GM12878 (cell line): ENCODE measurements around the gene ITM2C. TPM values are rescaled to one million over a fixed set of nuclear protein-coding genes. Genes with fewer than 3 reads are reported as not detected.

Experiments used
- ATAC-seq: fragments of 200-7000 bp; cut with Tn5 transposase; 3 replicates; pipeline ENCODE4 v1.9.1; 2020; ENCODE audit warnings: mild to moderate bottlenecking, moderate library complexity
- BruUV-seq: library from RNA; stranded (reverse); fragments of 400-500 nt; replicated peaks from 2 replicates; lab custom pipeline; 2021; lab: Mats Ljungman, UMichigan
- CTCF ChIA-PET: fragments of 300-600 bp; sonication (Branson Sonifier 250); formaldehyde crosslinking; extraction: SDS; loops from one replicate; lab custom pipeline; 2021; ENCODE audit warnings: inconsistent platforms; lab: Yijun Ruan, JAX
- POLR2A ChIA-PET: fragments of 350-600 bp; formaldehyde crosslinking; extraction: SDS; loops from one replicate; lab custom pipeline; 2021; ENCODE audit warnings: inconsistent platforms; lab: Charles Lee
- RAD21 ChIA-PET: fragments of 300-600 bp; sonication (Branson Sonifier 250); formaldehyde crosslinking; loops from one replicate; lab custom pipeline; 2023; ENCODE audit warnings: antibody characterized with exemption; ENCODE audit not compliant: unreplicated experiment; lab: Charles Lee
- SMC1A ChIA-PET: fragments of 300-600 bp; sonication (Branson Sonifier 250); formaldehyde crosslinking; loops from one replicate; lab custom pipeline; 2023; ENCODE audit not compliant: unreplicated experiment, uncharacterized antibody; lab: Charles Lee
- DNase-seq: peaks from one replicate; pipeline ENCODE4 v3.0.0-alpha.2; 2011; ENCODE audit warnings: low read depth, low spot score
- FAIRE-seq: peaks from 3 replicates; lab custom pipeline; 2011; peaks lifted over from hg19 to GRCh38; lab: Jason Lieb, UNC
- H2AFZ ChIP-seq: 2 replicates; pipeline ENCODE4 v1.6.0; 2011; ENCODE audit warnings: low read depth, low read length, control low read depth; ENCODE audit not compliant: control insufficient read depth
- H3K27ac ChIP-seq: 2 replicates; pipeline ENCODE4 v1.5.1; 2011; ENCODE audit warnings: control low read depth; ENCODE audit not compliant: control insufficient read depth, insufficient read depth
- H3K27me3 ChIP-seq, 2 experiments: replicated peaks in 1 of 2; 2 replicates each; pipeline versions ENCODE4 v1.6.0 to v1.6.1; 2011; ENCODE audit warnings: low read length in 1 of 2; ENCODE audit not compliant: control insufficient read depth in 2 of 2, insufficient read depth in 2 of 2
- H3K36me3 ChIP-seq, 2 experiments: 2 replicates each; pipeline ENCODE4 v1.5.1; 2011; ENCODE audit warnings: low read length in 1 of 2; ENCODE audit not compliant: control insufficient read depth in 2 of 2, insufficient read depth in 2 of 2
- H3K4me1 ChIP-seq: 2 replicates; pipeline ENCODE4 v1.6.1; 2011; ENCODE audit warnings: mild to moderate bottlenecking, low read length, moderate library complexity, mixed read lengths; ENCODE audit not compliant: control insufficient read depth, insufficient read depth
- H3K4me2 ChIP-seq: 2 replicates; pipeline ENCODE4 v1.6.0; 2011; ENCODE audit warnings: control low read depth; ENCODE audit not compliant: control insufficient read depth, insufficient read depth
- H3K4me3 ChIP-seq: fragments of 200-600 bp; sonication (generic); 2 replicates; pipeline ENCODE4 v1.5.1; 2016
- H3K79me2 ChIP-seq: 2 replicates; pipeline ENCODE4 v1.6.0; 2011; ENCODE audit warnings: low read length; ENCODE audit not compliant: control insufficient read depth, insufficient read depth
- H3K9ac ChIP-seq: 2 replicates; pipeline ENCODE4 v1.8.0; 2011; ENCODE audit warnings: low read length, control low read depth, mixed read lengths; ENCODE audit not compliant: control insufficient read depth, insufficient read depth
- H3K9me3 ChIP-seq: replicated peaks from 3 replicates; pipeline ENCODE4 v1.5.1; 2011; ENCODE audit warnings: mild to moderate bottlenecking, low read length; ENCODE audit not compliant: control insufficient read depth, insufficient read depth
- H4K20me1 ChIP-seq: 2 replicates; pipeline ENCODE4 v1.6.0; 2011; ENCODE audit not compliant: control insufficient read depth, insufficient read depth
- EED ChIP-seq: sonication (generic); IDR thresholded peaks from 2 replicates; pipeline ENCODE4 v1.6.1; 2016; ENCODE audit warnings: antibody characterized with exemption, low read depth
- JUNB ChIP-seq: IDR thresholded peaks from 2 replicates; pipeline ENCODE4 v1.6.1; 2016; ENCODE audit warnings: antibody characterized with exemption, mild to moderate bottlenecking
- MTA3 ChIP-seq: IDR thresholded peaks from 2 replicates; pipeline ENCODE4 v1.6.1; 2012; ENCODE audit warnings: low read length, inconsistent platforms, borderline replicate concordance
- NFXL1 ChIP-seq: fragments of 450-650 bp; IDR thresholded peaks from 2 replicates; pipeline ENCODE4 v1.6.1; 2017; ENCODE audit warnings: antibody characterized with exemption, mild to moderate bottlenecking, borderline replicate concordance
- PAX5 ChIP-seq: IDR thresholded peaks from 2 replicates; pipeline ENCODE4 v1.6.1; 2011; ENCODE audit warnings: low read depth, low read length, borderline replicate concordance
- SREBF2 ChIP-seq: IDR thresholded peaks from 2 replicates; pipeline ENCODE4 v1.6.1; 2012; ENCODE audit warnings: mild to moderate bottlenecking, low read length
- WGBS: methylation state at CpG from one replicate; pipeline ENCODE4 v1.1.6; 2016; ENCODE audit warnings: low lambda C conversion rate; ENCODE audit not compliant: insufficient replicate concordance, insufficient coverage; ENCODE audit errors: missing lambda C conversion rate; 5-methylcytosine and 5-hydroxymethylcytosine counted together
- in situ Hi-C: fragments of 300-500 bp; cut with MboI; formaldehyde crosslinking; loops from 9 replicates; pipeline ENCODE4 v1.14.3; 2018; ENCODE audit warnings: mixed read lengths
- intact Hi-C: fragments of 100-400 bp; cut with micrococcal nuclease; formaldehyde crosslinking; loops from one replicate; pipeline ENCODE4 v1.14.2; 2022; ENCODE audit not compliant: unreplicated experiment
- polyA plus RNA-seq, 11 experiments: library from polyadenylated mRNA; depleted of rRNA in 4 of 11; unstranded in 6 of 11; stranded (reverse) in 5 of 11; fragments of >200 nt; fragmentation: Nextera tagmentation in 4 of 11; fragmentation: Illumina TruSeq in 1 of 11; extraction: Ambion mirVana in 4 of 11; extraction: Trizol in 1 of 11; gene quantifications; 1 replicate in 1 of 11; 2 replicates in 10 of 11; pipeline versions ENCODE4 v1.2.1 to v1.2.3, GENCODE V29; 2011 to 2016; ENCODE audit warnings: inconsistent platforms in 2 of 11, missing spikeins in 2 of 11, low read depth in 1 of 11
- total RNA-seq, 4 experiments: library from RNA; depleted of rRNA in 3 of 4; stranded (reverse); fragments of >200 nt in 3 of 4; fragmentation: Illumina TruSeq in 1 of 4; extraction: Trizol in 1 of 4; gene quantifications; 2 replicates each; pipeline versions ENCODE4 v1.2.1 to v1.2.3, GENCODE V29; 2013 to 2021

Gene ITM2C
- total and polyA plus RNA-seq, 10 of the 15 experiments (the other 5 are each of a cell fraction or from before 2014, with no cell fraction given), result 5.4 to 195 (median 149) TPM

- no peaks in the 10 kb centered on the region for H3K27me3 ChIP-seq
- no peak overlapping the region for H3K9ac ChIP-seq
- ChIA-PET RAD21 (no interaction called here), CTCF (interaction anchor here (0.8 to 1.7 kb wide), 7 partner anchors 9 to 145 kb away, joined by 3 to 8 read pairs (median 3); no protein-coding TSS in a partner anchor)
- no peak for FAIRE-seq
- no peak for ATAC-seq
- H3K4me2 ChIP-seq, result no peak overlapping the region
- no peak for TF ChIP-seq SREBF2
- TF ChIP-seq, all 136 proteins: peak for 0
- Histone ChIP-seq H4K20me1 (peaks cover 4% of the 10 kb centered on the region; the same call in 1 of the 2 replicates), H3K9me3 (no peaks in the 10 kb centered on the region), H3K79me2 (peaks cover 23% of the 10 kb centered on the region), H3K36me3 (peaks cover 23 to 41% of the 10 kb centered on the region in 2 experiments), H3K4me1 (peaks cover 8% of the 10 kb centered on the region), H3K27ac (no peak overlapping the region), H2AFZ (no peak overlapping the region), H3K4me3 (no peak overlapping the region)
- no TSS peak for BruUV-seq
- in situ Hi-C loops, result no loop called here
- WGBS, result 94% methylated on average over 6 of the region's 6 CpGs
- intact Hi-C loops, result no loop called here
- SMC1A ChIA-PET, result interaction anchor here (0.5 to 7.8 kb wide), 2 partner anchors 9 to 16 kb away, joined by 3 to 59 read pairs; partner anchors contain the start of gene GPR55
- DNase-seq, result no peak
- POLR2A ChIA-PET, result no interaction called here
These were observed 43.4 kb downstream of the ITM2C start for GRCh38 chr2:230908092-230908594.

GRCh38 chr2:230908595-230909191 lies 44.0 kb downstream of the ITM2C start:
- peaks cover 23 to 40% of the 10 kb centered on the region in 2 experiments for H3K36me3 ChIP-seq
- H3K4me1 ChIP-seq, result peaks cover 8% of the 10 kb centered on the region
- H3K9ac ChIP-seq, result no peak overlapping the region
- BruUV-seq, result no TSS peak
- H4K20me1 ChIP-seq, result peaks cover 4% of the 10 kb centered on the region; the same call in 1 of the 2 replicates
- H3K27me3 ChIP-seq, result no peaks in the 10 kb centered on the region
- ATAC-seq (no peak), DNase-seq (no peak), FAIRE-seq (peak; percentile 35)
- H3K27ac ChIP-seq, result no peak overlapping the region
- no peak for TF ChIP-seq NFXL1
- TF ChIP-seq EED, result peak; percentile 74
- peak; percentile 91; the same call in 1 of the 2 replicates for TF ChIP-seq PAX5
- TF ChIP-seq MTA3, result no peak
- TF ChIP-seq JUNB, result peak; percentile 13; the same call in 1 of the 2 replicates
- ChIA-PET RAD21 (no interaction called here), POLR2A (no interaction called here), SMC1A (interaction anchor here (0.5 to 7.8 kb wide), 2 partner anchors 9 to 15 kb away, joined by 3 to 59 read pairs; partner anchors contain the start of gene GPR55), CTCF (interaction anchor here (0.8 to 1.6 kb wide), 5 partner anchors 8 to 79 kb away, joined by 3 to 4 read pairs (median 3); no protein-coding TSS in a partner anchor)
- H3K4me2 ChIP-seq, result no peak overlapping the region
- H3K79me2 ChIP-seq, result peaks cover 28% of the 10 kb centered on the region
- intact Hi-C loops, result no loop called here
- H3K9me3 ChIP-seq, result no peaks in the 10 kb centered on the region
- H2AFZ ChIP-seq, result no peak overlapping the region
- no peak overlapping the region for H3K4me3 ChIP-seq
- WGBS, result 52% methylated on average over 10 of the region's 10 CpGs
- in situ Hi-C loops, result no loop called here
